ENCODE measurements around the gene FOXP3. TPM values are rescaled to one million over a fixed set of nuclear protein-coding genes. Genes with fewer than 3 reads are reported as not detected.

FOXP3 gene
- total and polyA plus RNA-seq, 2 experiments from 2014 or later = 0.11 to 0.28 TPM

- no peak overlapping the region for H3K4me2 ChIP-seq
- no peaks in the 10 kb centered on the region for H4K20me1 ChIP-seq (replicated peaks; ENCODE audit: insufficient read depth)
- H3K27ac Mint-ChIP-seq = no peak overlapping the region
- no peak overlapping the region for H2AFZ ChIP-seq
- H3K9me2 ChIP-seq (ENCODE audit: insufficient read depth) = no peaks in the 10 kb centered on the region
- no peak overlapping the region for H3K27ac ChIP-seq (ENCODE audit: low read depth)
- no peaks in the 10 kb centered on the region for H3K36me3 ChIP-seq (ENCODE audit: insufficient read depth)
- no peaks in the 10 kb centered on the region for H3K36me3 Mint-ChIP-seq (ENCODE audit: low read depth)
- no peaks in the 10 kb centered on the region for H3K9me3 Mint-ChIP-seq
- DNase-seq (ENCODE audit: low spot score) (no peak), ATAC-seq (no peak)
- H3K4me3 ChIP-seq = no peak overlapping the region
- TF ChIP-seq REST (IDR thresholded peaks at IDR 0.05; ENCODE audit: unreplicated experiment) = no peak
- no peak for TF ChIP-seq JUNB (IDR thresholded peaks at IDR 0.05; ENCODE audit: unreplicated experiment)
- no peak for TF ChIP-seq EZH2phosphoT487 (IDR thresholded peaks at IDR 0.05; ENCODE audit: unreplicated experiment)
- TF ChIP-seq NANOG (IDR thresholded peaks at IDR 0.05; ENCODE audit: borderline replicate concordance) = no peak
- TF ChIP-seq POLR2AphosphoS5 (IDR thresholded peaks at IDR 0.05; ENCODE audit: low read depth) = no peak
- TF ChIP-seq STAT1 (IDR thresholded peaks at IDR 0.05; ENCODE audit: unreplicated experiment) = no peak
- no peak for TF ChIP-seq ETS1 (IDR thresholded peaks at IDR 0.05)
- TF ChIP-seq EZH2 (IDR thresholded peaks at IDR 0.05; ENCODE audit: low read depth, unreplicated experiment) = no peak
- TF ChIP-seq ZNF114 (CRISPR knock-in tag; IDR thresholded peaks at IDR 0.05) = no peak
- TF ChIP-seq ZNF331 (CRISPR knock-in tag; IDR thresholded peaks at IDR 0.05; ENCODE audit: low read depth) = no peak
- no peak for TF ChIP-seq ZNF462 (CRISPR knock-in tag; IDR thresholded peaks at IDR 0.05)
- TF ChIP-seq CTCF (conservative IDR thresholded peaks at IDR 0.05; ENCODE audit: low read depth in 2 of 2) = no peak
- no peak for TF ChIP-seq CREB1 (CRISPR knock-in tag; IDR thresholded peaks at IDR 0.05; ENCODE audit: low read depth)
- no peaks in the 10 kb centered on the region for H3K79me2 ChIP-seq (replicated peaks; ENCODE audit: insufficient read depth)
- H3K27me3 Mint-ChIP-seq (ENCODE audit: insufficient read depth, low read depth, poor library complexity) = peaks cover 9% of the 10 kb centered on the region
- 0 out of 3 replicates have a peak, but pooled peaks cover 3% of the 10 kb centered on the region for H3K4me1 Mint-ChIP-seq
- no peak overlapping the region for H3K4me3 Mint-ChIP-seq
- no peaks in the 10 kb centered on the region for H3F3A ChIP-seq (replicated peaks; ENCODE audit: low read depth)
- no peaks in the 10 kb centered on the region for H3K27me3 ChIP-seq (ENCODE audit: insufficient read depth)
- H3K4me1 ChIP-seq (ENCODE audit: insufficient read depth) = no peaks in the 10 kb centered on the region
Measured at GRCh38 chrX:49221868-49222267, 42.6 kb downstream of the FOXP3 start.
